Measurements from ENCODE around the gene H2BK1.

Gene H2BK1

GRCh38 chr7:151175793-151176311, 34.4 kb downstream of the H2BK1 start:
- DNase-seq, result no peak

- no peak for DNase-seq
These were observed 35.1 kb downstream of the H2BK1 start for GRCh38 chr7:151175047-151175792.

- DNase-seq, result no peak
These were observed 35.8 kb downstream of the H2BK1 start for GRCh38 chr7:151174246-151175046.

- no peak for DNase-seq
These were observed 36.7 kb downstream of the H2BK1 start for GRCh38 chr7:151173386-151174245.

- DNase-seq, result peak; percentile 65 to 78 (median 68)
These were observed 37.8 kb downstream of the H2BK1 start for GRCh38 chr7:151172273-151173141.

GRCh38 chr7:151168787-151169162, 41.5 kb downstream of the H2BK1 start:
- DNase-seq, result no peak

- DNase-seq, result peak in 3 of 4 experiments; percentile 12 to 59 (median 17)
These were observed 42.1 kb downstream of the H2BK1 start for GRCh38 chr7:151168003-151168786.

GRCh38 chr7:151167197-151167961, 42.9 kb downstream of the H2BK1 start, which contains the start of gene GBX1:
GBX1 (minus strand) TSS chr7:151167694; CDS start chr7:151167548, 146 bp downstream.
- no peak for DNase-seq

GRCh38 chr7:151166629-151167196, 43.6 kb downstream of the H2BK1 start:
- no peak for DNase-seq

GRCh38 chr7:151161757-151162156, 48.5 kb downstream of the H2BK1 start:
- no peak for DNase-seq

Data from activated naive CD4-positive, alpha-beta T cell (primary cell).